K562 treated with DMSO at 1 percent for 12 hours (cell line): ENCODE data around the gene ZNF479. TPM values are rescaled to one million over a fixed set of nuclear protein-coding genes. Genes with fewer than 3 reads are reported as not detected.

Experiments
- total RNA-seq: library from RNA; unstranded; fragments of 300-600 nt; gene quantifications from 2 replicates; pipeline ENCODE4 v1.2.3, GENCODE V29; 2022; ENCODE audit not compliant: insufficient read depth

The ZNF479 gene
- not detected in 2 replicates for total RNA-seq

GRCh38 chr7:57132336-57132735, at the start of gene ZNF479:
Gene ZNF479 (minus strand): TSS chr7:57132436. CDS start chr7:57132324, 112 bp downstream.

